Right forelimb (tissue), 1 donor: ENCODE measurements around the gene EHMT1.
"Not testable (repeated sequence)": the region's sequence is repeated elsewhere in the genome, so short reads cannot be mapped to it uniquely, and the experiment has no call there.

Experiments used
- DNase-seq: peaks from one replicate; pipeline ENCODE4 v3.0.0-alpha.2; 2018

The EHMT1 gene

GRCh38 chr9:137878146-137878941, 259.5 kb downstream of the EHMT1 start:
- peak; percentile 60 for DNase-seq

GRCh38 chr9:137879052-137879451, 260.2 kb downstream of the EHMT1 start:
- no peak for DNase-seq

- DNase-seq: no peak
These were observed 260.9 kb downstream of the EHMT1 start for GRCh38 chr9:137879566-137880150.

GRCh38 chr9:137880160-137880975, 261.6 kb downstream of the EHMT1 start:
- no peak for DNase-seq

- no peak for DNase-seq
These were observed 262.2 kb downstream of the EHMT1 start for GRCh38 chr9:137880976-137881530.

- DNase-seq: no peak
These were observed 263.0 kb downstream of the EHMT1 start for GRCh38 chr9:137881591-137882505.

- DNase-seq: no peak
These were observed 263.7 kb downstream of the EHMT1 start for GRCh38 chr9:137882506-137882821.

GRCh38 chr9:137883977-137884376, 265.2 kb downstream of the EHMT1 start:
- not testable (repeated sequence) for DNase-seq

GRCh38 chr9:137884547-137884946, 265.7 kb downstream of the EHMT1 start:
- not testable (repeated sequence) for DNase-seq

GRCh38 chr9:137885121-137885520, 266.3 kb downstream of the EHMT1 start:
- DNase-seq: not testable (repeated sequence)
